NCI-H2107 treated with DMSO at 0.1 percent for 48 hours (cell line): ENCODE results near the gene PLXNB2.

ENCODE experiments used
- DNase-seq: peaks from one replicate; lab custom pipeline; 2025; ENCODE audit not compliant: unreplicated experiment; lab: John Stamatoyannopoulos, UW

PLXNB2 gene

GRCh38 chr22:50236731-50237409, 70.6 kb downstream of the PLXNB2 start:
- peak; percentile 29 for DNase-seq

DNA sequence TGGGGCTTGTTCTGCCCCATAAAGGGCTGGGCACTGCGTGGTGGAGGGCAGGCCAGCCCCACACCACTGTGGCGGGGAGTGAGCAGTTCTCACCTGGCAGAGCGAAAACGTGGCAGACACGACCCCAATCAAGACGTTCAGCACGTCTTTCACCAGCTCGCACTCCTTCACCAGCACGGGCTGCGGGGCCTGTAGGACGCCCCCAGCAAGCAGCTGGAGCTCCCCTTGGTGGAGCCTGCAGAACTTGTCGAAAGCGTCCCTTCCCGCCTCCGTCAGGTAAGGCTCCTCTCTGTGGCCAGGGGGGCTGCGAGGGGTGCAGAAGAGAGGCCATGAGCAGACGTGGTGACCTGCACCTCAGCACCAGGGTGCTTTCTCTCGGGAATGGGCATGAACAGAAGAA, 74.2 kb downstream of the PLXNB2 start:
- DNase-seq, result no peak

- no peak for DNase-seq
These were observed 74.8 kb downstream of the PLXNB2 start for GRCh38 chr22:50232481-50233151.

DNA sequence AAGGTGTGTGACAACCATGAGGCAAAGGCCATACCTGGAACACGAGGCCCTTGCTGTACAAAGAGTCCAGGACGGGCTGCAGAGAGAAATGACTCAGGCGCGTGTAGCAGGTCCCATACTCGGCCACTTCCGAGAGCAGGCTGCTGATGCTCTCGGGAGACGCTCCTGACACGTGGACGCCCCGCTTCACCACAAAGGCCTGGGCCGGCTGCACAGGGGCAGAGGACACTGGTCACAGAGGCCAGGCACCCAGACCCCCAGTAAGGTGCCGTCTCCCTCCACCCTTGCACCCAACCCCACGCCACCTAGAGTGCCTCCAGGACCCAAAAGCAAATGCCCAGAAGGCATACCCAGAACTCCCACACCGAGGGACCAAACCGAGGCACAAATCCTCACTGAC, 78.1 kb downstream of the PLXNB2 start:
- no peak for DNase-seq

DNA sequence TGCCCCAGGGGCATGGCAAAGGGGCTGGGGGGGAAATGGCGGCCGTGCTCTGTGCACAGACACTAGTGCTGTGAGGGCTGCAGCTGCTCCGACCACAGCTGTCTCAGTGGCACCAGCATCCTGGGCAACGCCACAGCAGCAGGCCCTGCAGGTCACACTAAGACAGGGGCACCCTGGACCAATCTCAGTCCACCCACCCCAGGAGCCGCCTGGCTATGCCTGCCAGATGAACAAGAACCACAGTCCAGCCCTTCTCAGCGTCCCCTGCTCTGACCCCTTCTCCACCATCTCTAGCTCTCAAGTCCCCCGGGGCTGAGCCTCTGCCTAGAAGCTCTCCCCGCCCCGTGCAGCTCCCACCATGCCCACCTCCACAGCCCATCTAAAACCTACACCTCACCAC, 79.1 kb downstream of the PLXNB2 start:
- DNase-seq, result no peak

- DNase-seq, result no peak
These were observed 79.7 kb downstream of the PLXNB2 start for GRCh38 chr22:50227579-50228215.

GRCh38 chr22:50226875-50227165, 80.6 kb downstream of the PLXNB2 start:
- DNase-seq, result no peak

DNA sequence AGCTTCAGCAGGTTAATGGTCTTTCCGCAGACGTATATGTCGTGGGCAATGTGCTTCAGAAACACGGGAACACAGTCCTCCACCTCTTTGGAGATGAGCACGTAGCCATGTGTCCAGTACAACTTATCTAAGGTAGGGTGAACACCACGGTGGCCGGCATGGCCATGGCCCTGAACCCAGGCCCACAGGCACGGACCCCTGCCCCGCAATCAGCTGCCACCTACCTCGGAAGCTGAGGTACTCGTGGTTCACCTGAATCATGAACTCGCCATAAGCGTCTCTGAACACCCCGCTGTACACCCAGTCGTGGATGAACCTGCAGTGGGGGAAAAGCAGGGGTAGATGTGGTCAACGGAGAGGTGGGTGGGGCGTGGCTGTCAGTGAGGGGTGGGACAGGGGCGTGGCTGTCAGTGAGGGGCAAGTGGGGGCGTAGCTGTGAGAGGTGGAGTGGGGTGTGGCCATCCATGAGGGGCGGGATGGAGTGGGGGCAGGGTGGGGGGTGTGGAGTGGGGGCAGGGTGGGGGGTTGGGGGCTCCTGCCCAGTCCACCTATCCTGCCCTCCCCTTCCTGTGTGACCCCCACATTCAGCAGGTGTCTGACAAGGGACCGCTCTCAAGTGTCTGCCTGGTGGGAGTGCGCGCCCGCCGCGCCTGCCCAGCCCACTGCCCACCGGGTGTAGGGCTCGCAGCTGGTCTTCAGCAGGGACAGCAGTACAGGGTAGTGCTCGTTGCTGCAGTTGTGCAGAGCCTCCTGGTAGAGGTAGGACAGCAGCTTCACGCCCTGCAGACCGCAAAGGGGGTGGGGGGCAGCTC, 81.2 kb downstream of the PLXNB2 start:
- no peak for DNase-seq

DNA sequence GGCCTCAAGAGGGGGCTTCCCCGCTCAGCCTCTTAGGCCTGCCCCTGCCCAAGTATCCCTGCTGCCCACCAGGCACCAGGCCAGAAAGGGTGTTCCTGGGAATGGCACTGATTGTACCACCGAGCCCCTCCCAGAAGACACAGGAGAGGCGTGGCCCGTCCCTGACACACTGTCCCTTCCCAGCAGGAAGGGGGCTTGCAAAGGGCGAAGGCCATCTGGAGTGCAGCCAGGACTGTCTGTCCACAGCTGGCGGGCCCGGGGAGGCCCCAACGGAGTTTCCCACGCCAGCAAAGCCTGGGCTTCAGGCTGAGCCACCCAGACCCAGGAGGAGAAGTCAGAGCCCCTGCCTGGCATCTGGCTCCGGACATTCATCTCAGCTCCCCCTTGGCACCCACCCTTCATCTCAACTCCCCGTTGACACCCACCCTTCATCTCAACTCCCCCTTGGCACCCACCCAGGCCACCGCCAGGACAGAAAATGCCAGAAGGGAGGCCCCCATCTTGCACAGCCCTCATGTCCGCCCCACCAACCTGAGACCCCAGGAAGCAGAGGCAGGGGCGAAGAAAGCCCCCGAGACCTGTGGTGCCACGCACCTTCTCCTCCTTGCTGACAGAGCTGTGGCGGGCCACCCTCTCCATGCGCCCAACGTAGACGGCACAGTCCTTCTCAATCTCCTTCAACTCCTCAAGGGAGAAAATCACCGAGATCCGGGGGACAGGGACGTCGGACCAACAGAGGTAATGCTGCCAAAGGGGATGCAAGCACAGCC, 82.1 kb downstream of the PLXNB2 start:
- DNase-seq, result no peak
